Measurements from ENCODE around the gene FXYD2.

Gene FXYD2

DNA sequence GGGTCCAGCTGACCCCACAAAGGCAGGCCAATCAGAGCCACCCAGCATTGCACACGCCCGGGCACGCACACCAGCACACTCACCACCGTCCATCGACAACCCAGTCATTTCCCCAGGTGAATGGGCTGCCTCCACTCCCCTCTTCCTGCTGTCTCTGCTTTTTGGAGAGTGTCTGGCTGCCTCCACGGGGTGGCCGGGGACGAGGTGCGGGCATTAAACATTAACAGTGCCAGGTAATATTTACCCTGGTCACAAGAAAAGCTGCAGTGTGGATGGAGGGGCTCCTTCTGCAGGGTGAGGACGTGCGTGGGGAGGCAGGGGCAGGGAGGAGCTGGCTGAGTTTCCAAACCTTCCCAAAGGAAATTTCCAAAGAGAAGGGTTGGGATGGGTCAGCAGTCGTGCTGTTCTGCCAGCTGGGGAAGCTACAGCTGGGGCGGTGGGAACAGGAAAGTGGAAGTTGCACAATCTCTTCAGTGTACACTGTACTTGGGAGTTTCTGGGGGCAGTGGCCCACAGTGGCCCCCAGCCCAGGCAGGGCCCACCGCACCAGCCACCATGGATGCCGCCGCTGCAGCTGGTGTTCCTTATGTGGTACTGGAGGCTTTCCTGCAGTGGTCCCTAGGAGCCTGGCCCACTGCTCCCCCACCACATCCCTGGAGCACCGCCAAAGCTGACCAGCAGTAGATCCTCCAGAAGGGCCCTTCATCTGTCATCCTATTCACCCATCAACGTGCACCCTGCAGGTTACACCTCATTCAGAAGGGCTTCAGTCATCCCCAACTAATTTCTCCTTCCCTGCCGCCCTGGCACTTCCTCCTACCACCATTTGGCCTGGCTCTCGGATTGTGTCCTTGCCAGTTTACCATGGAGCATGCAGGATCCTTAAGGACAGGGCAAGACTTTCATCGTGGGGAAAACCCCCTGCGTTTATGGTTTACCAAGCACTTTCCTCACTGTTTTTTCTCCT, at the start of gene FXYD2:
Gene FXYD2 (minus strand): TSS at position 174 of the 967 bp plus-strand sequence. CDS start 66 bp downstream, at position 108.
- no peak within 1 kb of the TSS for H3K4me3 ChIP-seq (ENCODE audit: low read depth, low read length)
- TF ChIP-seq, protein P1, sequence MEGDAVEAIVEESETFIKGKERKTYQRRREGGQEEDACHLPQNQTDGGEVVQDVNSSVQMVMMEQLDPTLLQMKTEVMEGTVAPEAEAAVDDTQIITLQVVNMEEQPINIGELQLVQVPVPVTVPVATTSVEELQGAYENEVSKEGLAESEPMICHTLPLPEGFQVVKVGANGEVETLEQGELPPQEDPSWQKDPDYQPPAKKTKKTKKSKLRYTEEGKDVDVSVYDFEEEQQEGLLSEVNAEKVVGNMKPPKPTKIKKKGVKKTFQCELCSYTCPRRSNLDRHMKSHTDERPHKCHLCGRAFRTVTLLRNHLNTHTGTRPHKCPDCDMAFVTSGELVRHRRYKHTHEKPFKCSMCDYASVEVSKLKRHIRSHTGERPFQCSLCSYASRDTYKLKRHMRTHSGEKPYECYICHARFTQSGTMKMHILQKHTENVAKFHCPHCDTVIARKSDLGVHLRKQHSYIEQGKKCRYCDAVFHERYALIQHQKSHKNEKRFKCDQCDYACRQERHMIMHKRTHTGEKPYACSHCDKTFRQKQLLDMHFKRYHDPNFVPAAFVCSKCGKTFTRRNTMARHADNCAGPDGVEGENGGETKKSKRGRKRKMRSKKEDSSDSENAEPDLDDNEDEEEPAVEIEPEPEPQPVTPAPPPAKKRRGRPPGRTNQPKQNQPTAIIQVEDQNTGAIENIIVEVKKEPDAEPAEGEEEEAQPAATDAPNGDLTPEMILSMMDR (IDR thresholded peaks at IDR 0.05; ENCODE audit: low read depth, low read length): no peak

DNA sequence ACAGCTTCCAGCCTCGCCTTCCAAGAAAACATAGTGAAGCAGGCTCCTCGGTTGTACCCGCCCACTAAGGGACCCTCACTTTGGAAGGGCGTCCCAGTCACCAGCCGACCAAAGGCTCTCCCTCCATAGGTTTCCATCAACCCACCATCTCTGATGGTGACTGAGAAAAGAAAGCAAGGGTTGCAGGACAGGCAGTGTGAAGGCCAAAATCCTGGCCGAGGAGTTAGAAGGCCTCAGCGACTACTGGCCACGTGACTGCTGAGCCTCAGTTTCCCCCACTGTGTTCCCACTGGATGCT, 49.2 kb upstream of the FXYD2 start:
- TF ChIP-seq, protein P1 (IDR thresholded peaks at IDR 0.05; ENCODE audit: low read depth, low read length): no peak
- H3K4me3 ChIP-seq (ENCODE audit: low read depth, low read length): no peak overlapping the region

DNA sequence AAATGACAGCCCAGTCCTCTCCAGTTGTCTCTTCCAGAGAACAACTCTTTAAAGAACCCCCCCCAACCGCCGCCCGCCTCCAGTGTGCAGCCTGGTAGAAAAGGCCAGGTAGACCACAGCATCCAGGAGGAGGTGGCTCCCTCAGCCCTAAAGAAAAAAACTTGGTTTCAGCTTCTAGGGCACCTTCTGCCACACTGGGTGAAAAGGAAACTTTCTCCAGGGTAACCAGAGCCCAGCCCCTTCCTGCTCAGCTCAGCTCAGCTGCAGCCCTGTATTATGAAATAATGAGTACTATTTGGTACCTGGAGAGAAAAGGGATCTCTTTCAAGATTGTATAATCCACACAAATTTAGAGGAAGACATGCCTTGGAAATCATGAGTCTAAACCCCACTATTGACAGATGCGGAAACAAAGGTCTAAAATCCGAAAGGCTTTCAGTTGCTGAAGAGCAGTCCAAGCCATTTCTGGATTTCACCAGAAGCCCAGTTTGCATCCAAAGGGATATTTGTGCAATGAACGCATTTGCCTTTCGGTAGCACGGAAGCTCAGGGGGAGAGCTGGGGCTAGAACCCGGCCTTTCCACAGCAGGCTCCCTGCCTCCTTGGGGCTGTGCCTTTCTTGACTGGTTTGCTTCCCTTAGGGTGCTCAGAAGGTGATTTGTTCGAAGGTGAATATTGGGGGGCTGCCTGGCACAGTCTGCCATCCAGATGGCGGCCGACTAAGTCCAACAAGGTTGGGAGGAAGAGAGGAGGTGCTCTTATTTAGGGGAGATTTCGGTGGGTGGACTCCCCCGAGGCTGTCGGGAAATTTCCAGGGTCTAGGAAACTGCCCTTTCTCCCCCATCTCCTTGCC, 48.7 kb upstream of the FXYD2 start:
- H3K4me3 ChIP-seq (ENCODE audit: low read depth, low read length): no peak overlapping the region
- TF ChIP-seq, protein P1 (IDR thresholded peaks at IDR 0.05; ENCODE audit: low read depth, low read length): no peak

DNA sequence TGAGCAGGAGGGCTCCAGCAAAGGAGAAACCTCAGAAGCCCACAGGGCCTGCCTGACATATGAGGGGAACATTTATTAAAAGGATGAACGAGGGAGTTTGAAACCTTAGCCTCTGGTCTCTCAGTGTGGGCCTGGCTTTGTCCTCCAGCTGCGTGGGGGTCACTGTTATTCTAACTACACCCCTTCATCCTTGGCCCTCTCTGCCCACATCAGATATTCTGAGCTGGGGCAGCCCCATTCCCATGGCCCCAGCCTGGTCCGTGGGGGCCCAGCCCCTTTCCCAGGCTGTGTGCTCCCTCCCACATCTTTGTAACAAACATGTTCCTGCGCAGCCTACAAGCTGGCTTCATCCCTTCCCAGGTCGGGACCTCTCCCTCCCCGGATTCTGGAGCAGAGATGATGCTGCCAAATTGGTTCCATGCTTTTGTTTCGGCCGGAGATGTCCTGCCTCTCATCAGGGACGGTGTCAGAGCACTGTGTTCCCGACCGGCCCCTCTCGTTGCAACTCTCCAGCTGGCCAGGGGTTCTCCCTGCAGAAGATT, 47.9 kb upstream of the FXYD2 start:
- H3K4me3 ChIP-seq (ENCODE audit: low read depth, low read length): no peak overlapping the region
- TF ChIP-seq, protein P1 (IDR thresholded peaks at IDR 0.05; ENCODE audit: low read depth, low read length): no peak

DNA sequence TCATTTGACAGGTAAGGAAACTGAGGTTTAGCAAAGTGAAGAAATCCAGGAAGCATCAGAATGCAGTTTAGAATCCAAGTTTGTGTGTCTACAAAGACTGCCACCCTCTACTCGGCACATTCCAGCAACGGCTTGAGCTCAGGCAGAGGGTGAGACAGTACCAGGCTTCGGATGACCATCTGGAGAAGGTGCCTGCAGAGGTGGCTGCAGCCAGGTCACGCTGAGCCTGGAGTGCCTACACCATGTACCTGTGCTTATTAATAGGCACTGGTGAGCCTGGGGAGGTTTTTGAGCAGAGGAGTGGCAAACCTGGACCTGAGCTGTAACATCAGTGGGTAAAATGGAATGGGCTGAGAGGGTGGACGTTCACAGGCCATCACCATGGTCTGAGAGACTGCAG, 47.2 kb upstream of the FXYD2 start:
- TF ChIP-seq, protein P1 (IDR thresholded peaks at IDR 0.05; ENCODE audit: low read depth, low read length): no peak
- no peak overlapping the region for H3K4me3 ChIP-seq (ENCODE audit: low read depth, low read length)

DNA sequence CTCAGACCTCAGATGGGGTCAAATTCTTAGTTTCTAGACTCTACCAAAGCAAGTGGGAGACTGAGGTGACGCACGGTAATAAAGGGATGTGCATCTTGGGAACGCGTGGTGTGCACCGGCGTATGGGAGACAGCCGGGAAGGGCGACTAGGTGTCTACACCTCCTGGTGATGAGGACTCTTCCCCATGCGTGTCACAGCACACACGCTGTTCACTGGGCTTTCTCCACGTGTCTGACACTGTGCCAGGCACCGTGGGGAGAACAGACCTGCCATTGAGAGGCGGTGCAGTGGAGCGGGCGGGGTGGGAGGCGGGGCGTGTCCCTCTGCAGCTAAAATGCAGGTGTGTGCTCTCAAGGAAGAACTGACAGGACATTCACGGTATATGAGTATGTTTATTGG, 46.6 kb upstream of the FXYD2 start:
- TF ChIP-seq, protein P1 (IDR thresholded peaks at IDR 0.05; ENCODE audit: low read depth, low read length): no peak
- H3K4me3 ChIP-seq (ENCODE audit: low read depth, low read length): no peak overlapping the region
